Endothelial cell of umbilical vein (primary cell): ENCODE data around the gene ZBTB18. TPM values are rescaled to one million over a fixed set of nuclear protein-coding genes. Genes with fewer than 3 reads are reported as not detected.

Source experiments
- BruUV-seq: library from RNA; stranded (reverse); fragments of 400-500 nt; replicated peaks from 2 replicates; lab custom pipeline; 2021; lab: Mats Ljungman, UMichigan
- CTCF ChIA-PET: fragments of 300-600, 350-600 bp; sonication (Branson Sonifier 250); formaldehyde crosslinking; loops from one replicate; lab custom pipeline; 2021; ENCODE audit warnings: antibody characterized with exemption, inconsistent platforms; lab: Charles Lee
- POLR2A ChIA-PET: fragments of 300-600, 350-600 bp; sonication (Branson Sonifier 250); formaldehyde crosslinking; loops from one replicate; lab custom pipeline; 2021; ENCODE audit warnings: antibody characterized with exemption, inconsistent platforms; lab: Charles Lee
- DNase-seq: peaks from one replicate; pipeline ENCODE4 v3.0.0-alpha.2; 2011; ENCODE audit warnings: low read depth, low spot score
- FAIRE-seq: peaks from 2 replicates; lab custom pipeline; 2011; peaks lifted over from hg19 to GRCh38; lab: Jason Lieb, UNC
- H2AFZ ChIP-seq: 2 replicates; pipeline ENCODE4 v1.6.0; 2012; ENCODE audit warnings: low read depth, low read length, control low read depth, inconsistent platforms
- H3K27ac ChIP-seq: 2 replicates; pipeline ENCODE4 v1.5.1; 2011; ENCODE audit warnings: low read depth, mild to moderate bottlenecking, control low read depth, low read length, moderate library complexity; ENCODE audit not compliant: insufficient read depth
- H3K27me3 ChIP-seq, 2 experiments: 2 replicates each; pipeline versions ENCODE4 v1.6.0 to v1.6.1; 2011; ENCODE audit warnings: low read length in 2 of 2, mixed read lengths in 1 of 2; ENCODE audit not compliant: control insufficient read depth in 2 of 2, insufficient read depth in 2 of 2
- H3K36me3 ChIP-seq, 2 experiments: 2 replicates in 1 of 2; 3 replicates in 1 of 2; pipeline ENCODE4 v1.5.1; 2011; ENCODE audit warnings: low read length in 2 of 2, mild to moderate bottlenecking in 1 of 2, moderate library complexity in 1 of 2; ENCODE audit not compliant: control insufficient read depth in 2 of 2, insufficient read depth in 2 of 2; ENCODE audit errors: extremely low read depth in 1 of 2
- H3K4me1 ChIP-seq: 3 replicates; pipeline ENCODE4 v1.5.1; 2011; ENCODE audit warnings: mild to moderate bottlenecking, low read length; ENCODE audit not compliant: control insufficient read depth, insufficient read depth; ENCODE audit errors: extremely low read depth
- H3K4me2 ChIP-seq: 2 replicates; pipeline ENCODE4 v1.6.1; 2011; ENCODE audit warnings: low read length, control low read depth, mixed read lengths; ENCODE audit not compliant: insufficient read depth
- H3K4me3 ChIP-seq, 3 experiments: fragments of 200-600 bp in 1 of 3; sonication (generic), shearing (Covaris generic) in 1 of 3; replicated peaks in 1 of 3; 2 replicates each; pipeline ENCODE4 v1.5.1; 2011 to 2016; ENCODE audit warnings: control low read depth in 3 of 3, low read length in 3 of 3, mild to moderate bottlenecking in 2 of 3, inconsistent platforms in 1 of 3, low read depth in 1 of 3, moderate library complexity in 1 of 3; ENCODE audit not compliant: insufficient read depth in 1 of 3
- H3K79me2 ChIP-seq: 2 replicates; pipeline ENCODE4 v1.6.0; 2012; ENCODE audit warnings: low read length, inconsistent platforms; ENCODE audit not compliant: control insufficient read depth, insufficient read depth
- H3K9ac ChIP-seq: replicated peaks from 2 replicates; pipeline ENCODE3; 2011; ENCODE audit warnings: low read length, control low read depth; ENCODE audit not compliant: insufficient read depth; ENCODE audit errors: extremely low read depth
- H3K9me1 ChIP-seq: replicated peaks from 3 replicates; pipeline ENCODE4 v1.6.0; 2011; ENCODE audit warnings: mild to moderate bottlenecking, low read length; ENCODE audit not compliant: control insufficient read depth, insufficient read depth; ENCODE audit errors: extremely low read depth
- H3K9me3 ChIP-seq: replicated peaks from 2 replicates; pipeline ENCODE4 v1.5.1; 2012; ENCODE audit warnings: low read length, inconsistent platforms; ENCODE audit not compliant: control insufficient read depth, insufficient read depth
- H4K20me1 ChIP-seq: replicated peaks from 2 replicates; pipeline ENCODE3; 2011; ENCODE audit warnings: mild to moderate bottlenecking, low read length; ENCODE audit not compliant: control insufficient read depth, insufficient read depth; ENCODE audit errors: extremely low read depth
- EZH2 ChIP-seq: IDR thresholded peaks from 2 replicates; pipeline ENCODE4 v1.6.1; 2012; ENCODE audit warnings: borderline replicate concordance, low read depth, mild to moderate bottlenecking, moderate library complexity, low read length, inconsistent platforms; ENCODE audit not compliant: severe bottlenecking
- FOS ChIP-seq: IDR thresholded peaks from 2 replicates; pipeline ENCODE4 v1.6.1; 2011; ENCODE audit warnings: mild to moderate bottlenecking, low read length, moderate library complexity, borderline replicate concordance; ENCODE audit not compliant: insufficient read depth
- GATA2 ChIP-seq: IDR thresholded peaks from 2 replicates; pipeline ENCODE4 v1.7.0; 2011; ENCODE audit warnings: low read depth, mild to moderate bottlenecking, moderate library complexity, mixed read lengths, low read length; ENCODE audit not compliant: insufficient read length, insufficient read depth
- JUN ChIP-seq: IDR thresholded peaks from 2 replicates; pipeline ENCODE4 v1.6.1; 2011; ENCODE audit warnings: borderline replicate concordance, low read depth; ENCODE audit not compliant: insufficient read length, insufficient read depth
- MYC ChIP-seq: IDR thresholded peaks from one replicate; pipeline ENCODE4 v1.6.1; 2011; ENCODE audit warnings: mild to moderate bottlenecking, low read depth, low read length
- POLR2A ChIP-seq: IDR thresholded peaks from 2 replicates; pipeline ENCODE4 v1.6.1; 2012; ENCODE audit warnings: low read depth, mild to moderate bottlenecking, control low read depth, low read length
- POLR2AphosphoS5 ChIP-seq: IDR thresholded peaks from 2 replicates; pipeline ENCODE4 v1.6.1; 2012; ENCODE audit warnings: low read depth, mild to moderate bottlenecking, control low read depth, low read length, moderate library complexity; ENCODE audit not compliant: insufficient read depth
- dilution Hi-C: fragments of 300-500 bp; cut with MboI; formaldehyde crosslinking; loops from one replicate; pipeline ENCODE4 v1.15.0; 2019; ENCODE audit warnings: low sequenced_read_pairs; ENCODE audit not compliant: extremely low pct_ligation_motif_present
- intact Hi-C: fragments of 100-400 bp; cut with micrococcal nuclease; formaldehyde crosslinking; loops from one replicate; pipeline ENCODE4 v1.10.0; 2022
- polyA plus RNA-seq, 4 experiments: library from polyadenylated mRNA; depleted of rRNA in 3 of 4; stranded (reverse) in 3 of 4; unstranded in 1 of 4; fragments of >200 nt; gene quantifications; 2 replicates each; pipeline versions ENCODE4 v1.2.1 to v1.2.3, GENCODE V29; 2011 to 2012; ENCODE audit warnings: missing spikeins in 1 of 4
- total RNA-seq: library from RNA; stranded (reverse); gene quantifications from 2 replicates; pipeline ENCODE4 v1.2.3, GENCODE V29; 2021
- TF ChIP-seq, protein P1 (sequence below), 2 donors: IDR thresholded peaks; 1 replicate in 1 of 2; 2 replicates in 1 of 2; pipeline ENCODE4 v1.5.1; 2011; ENCODE audit warnings: low read length in 2 of 2, mild to moderate bottlenecking in 2 of 2, moderate library complexity in 2 of 2, control low read depth in 1 of 2, inconsistent platforms in 1 of 2, low read depth in 1 of 2; ENCODE audit not compliant: insufficient read depth in 1 of 2; ENCODE audit errors: extremely low read depth in 1 of 2
- TF ChIP-seq, protein P2 (sequence below): IDR thresholded peaks from 2 replicates; pipeline ENCODE4 v1.6.1; 2011; ENCODE audit not compliant: insufficient read depth, insufficient read length

Gene ZBTB18
- total and polyA plus RNA-seq, 2 donors (not counting 3 experiments of a cell fraction or from before 2014, with no cell fraction given) = 15.5 to 21.1 TPM

- POLR2A ChIA-PET = no interaction called here
- dilution Hi-C loops = no loop called here
Measured at GRCh38 chr1:244002721-244003120, 48.4 kb upstream of the ZBTB18 start.

More at GRCh38 chr1:244002721-244003120, 48.4 kb upstream of the ZBTB18 start:
- CTCF ChIA-PET = no interaction called here
- H3K9me3 ChIP-seq = no peaks in the 10 kb centered on the region
- no peak overlapping the region for H3K4me3 ChIP-seq
- no peaks in the 10 kb centered on the region for H3K79me2 ChIP-seq
- no peak overlapping the region for H3K4me2 ChIP-seq
- FAIRE-seq (no peak), DNase-seq (no peak)
- H3K27me3 ChIP-seq = peaks cover 0 to 2% of the 10 kb centered on the region in 2 experiments
- no peak overlapping the region for H3K27ac ChIP-seq
- H3K9me1 ChIP-seq = no peaks in the 10 kb centered on the region
- BruUV-seq = no TSS peak
- no peaks in the 10 kb centered on the region for H3K4me1 ChIP-seq
- no peak overlapping the region for H2AFZ ChIP-seq
- intact Hi-C loops = no loop called here
- no peak overlapping the region for H3K9ac ChIP-seq
- H3K36me3 ChIP-seq = no peaks in the 10 kb centered on the region
- TF ChIP-seq FOS = no peak
- no peak for TF ChIP-seq EZH2
- no peak for TF ChIP-seq MYC
- no peak for TF ChIP-seq GATA2
- TF ChIP-seq, protein P1, sequence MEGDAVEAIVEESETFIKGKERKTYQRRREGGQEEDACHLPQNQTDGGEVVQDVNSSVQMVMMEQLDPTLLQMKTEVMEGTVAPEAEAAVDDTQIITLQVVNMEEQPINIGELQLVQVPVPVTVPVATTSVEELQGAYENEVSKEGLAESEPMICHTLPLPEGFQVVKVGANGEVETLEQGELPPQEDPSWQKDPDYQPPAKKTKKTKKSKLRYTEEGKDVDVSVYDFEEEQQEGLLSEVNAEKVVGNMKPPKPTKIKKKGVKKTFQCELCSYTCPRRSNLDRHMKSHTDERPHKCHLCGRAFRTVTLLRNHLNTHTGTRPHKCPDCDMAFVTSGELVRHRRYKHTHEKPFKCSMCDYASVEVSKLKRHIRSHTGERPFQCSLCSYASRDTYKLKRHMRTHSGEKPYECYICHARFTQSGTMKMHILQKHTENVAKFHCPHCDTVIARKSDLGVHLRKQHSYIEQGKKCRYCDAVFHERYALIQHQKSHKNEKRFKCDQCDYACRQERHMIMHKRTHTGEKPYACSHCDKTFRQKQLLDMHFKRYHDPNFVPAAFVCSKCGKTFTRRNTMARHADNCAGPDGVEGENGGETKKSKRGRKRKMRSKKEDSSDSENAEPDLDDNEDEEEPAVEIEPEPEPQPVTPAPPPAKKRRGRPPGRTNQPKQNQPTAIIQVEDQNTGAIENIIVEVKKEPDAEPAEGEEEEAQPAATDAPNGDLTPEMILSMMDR (IDR thresholded peaks at IDR 0.05; ENCODE audit: extremely low read depth in 1 of 2, insufficient read depth in 1 of 2, low read depth in 1 of 2, low read length in 2 of 2) = no peak
- TF ChIP-seq, protein P2, sequence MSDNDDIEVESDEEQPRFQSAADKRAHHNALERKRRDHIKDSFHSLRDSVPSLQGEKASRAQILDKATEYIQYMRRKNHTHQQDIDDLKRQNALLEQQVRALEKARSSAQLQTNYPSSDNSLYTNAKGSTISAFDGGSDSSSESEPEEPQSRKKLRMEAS = no peak
- no peak for TF ChIP-seq JUN
- TF ChIP-seq POLR2AphosphoS5 = no peak
- TF ChIP-seq POLR2A = no peak
- no peaks in the 10 kb centered on the region for H4K20me1 ChIP-seq
